WI38 (cell line): ENCODE data around the gene ANKRD37.
A peak's percentile ranks its signal among the peaks of the same experiment; 100 is the strongest.

Experiments
- H3K4me3 ChIP-seq: 2 replicates; pipeline ENCODE4 v1.5.1; 2011; ENCODE audit warnings: low read depth, mild to moderate bottlenecking, control low read depth, low read length
- CTCF ChIP-seq: IDR thresholded peaks from 2 replicates; pipeline ENCODE4 v1.5.1; 2012; ENCODE audit warnings: low read depth, mild to moderate bottlenecking, control low read depth, low read length

The ANKRD37 gene

GRCh38 chr4:185395956-185396723 is 501 bp upstream of the ANKRD37 start:
- H3K4me3 ChIP-seq, result peak overlapping the region; percentile 77
- TF ChIP-seq CTCF, result no peak

GRCh38 chr4:185398618-185399017 is 2.0 kb downstream of the ANKRD37 start:
- H3K4me3 ChIP-seq, result no peak overlapping the region
- no peak for TF ChIP-seq CTCF

GRCh38 chr4:185399466-185399865 is 2.8 kb downstream of the ANKRD37 start:
- no peak overlapping the region for H3K4me3 ChIP-seq
- TF ChIP-seq CTCF, result no peak

GRCh38 chr4:185404031-185404430 is 7.4 kb downstream of the ANKRD37 start:
- no peak overlapping the region for H3K4me3 ChIP-seq
- no peak for TF ChIP-seq CTCF

GRCh38 chr4:185405296-185405999 is 8.8 kb downstream of the ANKRD37 start:
- TF ChIP-seq CTCF, result no peak
- H3K4me3 ChIP-seq, result no peak overlapping the region

GRCh38 chr4:185408432-185408831 is 11.8 kb downstream of the ANKRD37 start:
- TF ChIP-seq CTCF, result no peak
- H3K4me3 ChIP-seq, result no peak overlapping the region

- TF ChIP-seq CTCF, result no peak
- H3K4me3 ChIP-seq, result no peak overlapping the region
These were observed 15.2 kb downstream of the ANKRD37 start for GRCh38 chr4:185411849-185412248.
